ENCODE measurements around the gene ITGB6.
"Not testable (repeated sequence)": the region's sequence is repeated elsewhere in the genome, so short reads cannot be mapped to it uniquely, and the experiment has no call there.

ITGB6 gene

GRCh38 chr2:160125828-160126227 lies 74.2 kb downstream of the ITGB6 start:
- no peaks in the 10 kb centered on the region for H3K36me3 ChIP-seq
- H3K27me3 ChIP-seq (ENCODE audit: insufficient read depth, low read depth, severe bottlenecking) = no peaks in the 10 kb centered on the region
- H3K27ac ChIP-seq = no peak overlapping the region
- no peak overlapping the region for H3K4me3 ChIP-seq (ENCODE audit: low read depth, low read length)
- TF ChIP-seq CTCF (IDR thresholded peaks at IDR 0.05; ENCODE audit: low read depth, low read length) = no peak
- no peak for DNase-seq
- H3K9me3 ChIP-seq (ENCODE audit: severe bottlenecking) = no peaks in the 10 kb centered on the region

DNA sequence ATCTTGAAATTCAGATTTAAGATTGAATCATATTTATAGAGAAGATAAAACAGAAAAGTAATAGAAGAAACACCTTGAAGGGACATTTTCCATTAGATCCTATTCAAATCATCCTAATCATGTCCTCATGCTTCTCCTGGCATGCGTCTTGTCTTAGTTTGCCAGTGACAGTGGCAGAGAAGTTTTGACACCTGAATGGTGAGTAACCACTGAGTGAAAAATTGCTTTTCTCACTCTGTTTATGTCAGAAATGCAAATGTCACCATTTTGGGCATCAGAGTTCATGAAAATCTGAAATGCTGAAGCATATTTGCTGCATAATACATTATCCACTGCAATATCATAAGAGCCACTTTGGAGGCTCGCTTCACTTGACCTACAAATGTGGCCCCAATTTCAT lies 74.7 kb downstream of the ITGB6 start:
- H3K4me3 ChIP-seq (ENCODE audit: low read depth, low read length) = no peak overlapping the region
- H3K27me3 ChIP-seq (ENCODE audit: insufficient read depth, low read depth, severe bottlenecking) = no peaks in the 10 kb centered on the region
- H3K9me3 ChIP-seq (ENCODE audit: severe bottlenecking) = no peaks in the 10 kb centered on the region
- H3K27ac ChIP-seq = no peak overlapping the region
- TF ChIP-seq CTCF (IDR thresholded peaks at IDR 0.05; ENCODE audit: low read depth, low read length) = no peak
- no peak for DNase-seq
- H3K36me3 ChIP-seq = no peaks in the 10 kb centered on the region

DNA sequence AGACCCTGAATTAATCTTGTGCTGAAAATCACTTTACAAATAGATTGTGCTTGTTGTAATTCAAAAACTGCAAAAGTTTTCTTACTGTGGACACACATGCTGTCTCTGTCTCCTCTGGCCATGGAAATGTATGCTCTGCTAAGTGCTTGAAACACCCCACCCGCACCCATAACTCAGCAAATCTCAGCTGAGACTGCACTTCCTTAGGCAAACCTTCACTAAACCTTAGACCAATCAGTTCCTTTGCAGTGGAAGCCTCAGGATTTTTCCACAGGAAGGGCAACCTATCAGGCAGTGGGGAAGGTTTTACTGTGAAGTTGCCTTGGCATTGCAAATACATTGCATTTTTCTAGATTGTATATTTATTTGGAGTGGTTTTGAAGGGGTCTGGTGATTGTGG lies 75.5 kb downstream of the ITGB6 start:
- Histone ChIP-seq H3K9me3 (ENCODE audit: severe bottlenecking) (no peaks in the 10 kb centered on the region), H3K4me3 (ENCODE audit: low read depth, low read length) (no peak overlapping the region), H3K36me3 (no peaks in the 10 kb centered on the region), H3K27me3 (ENCODE audit: insufficient read depth, low read depth, severe bottlenecking) (no peaks in the 10 kb centered on the region), H3K27ac (no peak overlapping the region)
- TF ChIP-seq CTCF (IDR thresholded peaks at IDR 0.05; ENCODE audit: low read depth, low read length) = no peak
- no peak for DNase-seq

GRCh38 chr2:160114721-160115120 lies 85.4 kb downstream of the ITGB6 start:
- H3K4me3 ChIP-seq (ENCODE audit: low read depth, low read length); H3K27ac ChIP-seq; H3K27me3 ChIP-seq (ENCODE audit: insufficient read depth, low read depth, severe bottlenecking); H3K9me3 ChIP-seq (ENCODE audit: severe bottlenecking); H3K36me3 ChIP-seq; DNase-seq: not testable (repeated sequence)

- TF ChIP-seq CTCF (IDR thresholded peaks at IDR 0.05; ENCODE audit: low read depth, low read length) = no peak
- no peak overlapping the region for H3K4me3 ChIP-seq (ENCODE audit: low read depth, low read length)
- DNase-seq = no peak
- no peak overlapping the region for H3K27ac ChIP-seq
- H3K36me3 ChIP-seq = no peaks in the 10 kb centered on the region
- no peaks in the 10 kb centered on the region for H3K27me3 ChIP-seq (ENCODE audit: insufficient read depth, low read depth, severe bottlenecking)
- no peaks in the 10 kb centered on the region for H3K9me3 ChIP-seq (ENCODE audit: severe bottlenecking)
These were observed 86.1 kb downstream of the ITGB6 start for GRCh38 chr2:160114020-160114419.

DNA sequence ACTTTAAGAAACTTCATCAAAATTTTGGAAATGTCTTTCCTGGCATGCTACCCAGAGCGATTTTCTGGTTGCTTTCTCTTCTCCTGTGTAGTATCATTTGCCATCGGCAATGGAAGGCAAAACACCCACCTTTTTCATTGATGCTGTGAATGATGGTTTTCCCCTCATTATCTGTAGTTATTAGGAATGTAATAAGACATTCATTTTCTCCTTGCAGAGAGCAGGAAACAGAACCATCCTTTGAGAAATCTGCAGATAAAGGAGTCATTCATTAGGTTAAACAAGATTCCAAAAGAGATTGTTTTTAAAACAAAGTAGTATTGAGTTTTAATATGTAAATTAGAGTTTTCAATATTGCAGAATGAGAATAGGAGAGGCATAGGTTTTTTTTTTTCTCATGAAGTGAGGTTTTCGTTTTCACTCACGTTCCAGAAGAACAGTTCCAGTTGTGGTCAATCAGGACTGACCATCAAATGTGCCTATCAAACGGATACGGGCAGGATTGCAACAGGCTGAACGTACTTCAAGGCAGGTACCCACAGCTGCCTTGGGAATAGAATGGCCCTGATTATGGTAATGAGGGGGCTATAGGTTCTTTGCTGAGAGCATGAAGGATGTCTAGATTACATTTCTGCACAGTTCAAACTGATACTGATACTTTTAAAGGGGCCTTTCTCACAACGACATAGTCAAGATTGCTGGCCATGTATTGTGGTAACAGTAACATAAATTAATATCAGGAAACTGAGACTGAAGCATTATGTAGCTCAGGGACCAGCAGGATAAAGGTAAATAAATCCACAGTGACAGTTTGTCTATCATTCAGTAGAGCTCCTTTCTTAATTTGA lies 87.9 kb downstream of the ITGB6 start:
- Histone ChIP-seq H3K9me3 (ENCODE audit: severe bottlenecking) (no peaks in the 10 kb centered on the region), H3K27ac (no peak overlapping the region), H3K36me3 (no peaks in the 10 kb centered on the region), H3K27me3 (ENCODE audit: insufficient read depth, low read depth, severe bottlenecking) (no peaks in the 10 kb centered on the region), H3K4me3 (ENCODE audit: low read depth, low read length) (no peak overlapping the region)
- no peak for TF ChIP-seq CTCF (IDR thresholded peaks at IDR 0.05; ENCODE audit: low read depth, low read length)
- no peak for DNase-seq

All from WERI-Rb-1 (cell line).